ENCODE data around the gene CCDC92.

CCDC92 gene

GRCh38 chr12:124001343-124001742 lies 28.7 kb upstream of the CCDC92 start:
- DNase-seq, result no peak

- DNase-seq, result no peak
Measured at GRCh38 chr12:124000111-124000510, 27.5 kb upstream of the CCDC92 start.

GRCh38 chr12:123998991-123999359 lies 26.3 kb upstream of the CCDC92 start:
- no peak for DNase-seq

GRCh38 chr12:123998344-123998990 lies 25.8 kb upstream of the CCDC92 start:
- DNase-seq, result no peak

GRCh38 chr12:123997908-123998307 lies 25.3 kb upstream of the CCDC92 start:
- no peak for DNase-seq

- no peak for DNase-seq
Measured at GRCh38 chr12:123997033-123997822, 24.6 kb upstream of the CCDC92 start.

- no peak for DNase-seq
Measured at GRCh38 chr12:123996581-123996980, 23.9 kb upstream of the CCDC92 start.

DNA sequence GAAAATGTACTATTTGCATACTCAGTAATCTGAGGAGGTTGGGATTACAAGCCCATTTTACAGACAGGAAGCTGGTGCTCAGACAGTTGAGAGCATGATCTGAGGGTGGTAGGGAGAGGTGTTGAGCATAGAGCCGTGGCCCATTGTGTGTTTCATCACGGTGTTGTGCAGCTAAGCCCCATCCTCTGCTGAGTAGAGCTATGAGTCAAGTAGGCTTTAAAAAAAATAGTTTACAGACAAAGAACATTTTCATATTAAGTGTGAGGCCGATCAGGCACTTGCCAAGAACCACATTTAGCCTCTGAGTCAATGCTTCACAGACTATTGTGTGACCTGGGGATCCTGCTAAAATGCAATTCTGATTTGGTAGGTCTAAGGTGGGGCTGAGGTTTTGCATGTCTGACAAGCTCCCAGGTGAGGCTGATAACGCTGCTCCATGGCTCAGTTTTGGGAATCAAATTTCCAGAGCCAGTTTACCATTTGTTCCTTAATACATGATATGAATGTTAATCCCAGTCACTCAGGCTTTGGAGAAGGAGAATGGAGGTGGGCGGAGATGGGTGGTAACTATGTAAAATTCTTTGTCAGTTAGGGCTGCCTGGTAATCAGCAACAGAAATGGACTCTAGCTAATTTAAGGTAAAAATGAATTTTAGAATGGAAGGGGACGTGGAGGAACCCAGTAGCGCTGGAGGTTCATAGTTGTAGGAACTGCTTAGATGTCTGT lies 22.6 kb upstream of the CCDC92 start:
- no peak for DNase-seq

- no peak for DNase-seq
Measured at GRCh38 chr12:123992118-123992825, 19.6 kb upstream of the CCDC92 start.

- DNase-seq, result no peak
Measured at GRCh38 chr12:123991372-123991951, 18.8 kb upstream of the CCDC92 start.

GRCh38 chr12:123990511-123990910 lies 17.9 kb upstream of the CCDC92 start:
- no peak for DNase-seq

- DNase-seq, result no peak
Measured at GRCh38 chr12:123989753-123990152, 17.1 kb upstream of the CCDC92 start.

GRCh38 chr12:123989168-123989567 lies 16.5 kb upstream of the CCDC92 start:
- no peak for DNase-seq

- no peak for DNase-seq
Measured at GRCh38 chr12:123987022-123987421, 14.4 kb upstream of the CCDC92 start.

DNA sequence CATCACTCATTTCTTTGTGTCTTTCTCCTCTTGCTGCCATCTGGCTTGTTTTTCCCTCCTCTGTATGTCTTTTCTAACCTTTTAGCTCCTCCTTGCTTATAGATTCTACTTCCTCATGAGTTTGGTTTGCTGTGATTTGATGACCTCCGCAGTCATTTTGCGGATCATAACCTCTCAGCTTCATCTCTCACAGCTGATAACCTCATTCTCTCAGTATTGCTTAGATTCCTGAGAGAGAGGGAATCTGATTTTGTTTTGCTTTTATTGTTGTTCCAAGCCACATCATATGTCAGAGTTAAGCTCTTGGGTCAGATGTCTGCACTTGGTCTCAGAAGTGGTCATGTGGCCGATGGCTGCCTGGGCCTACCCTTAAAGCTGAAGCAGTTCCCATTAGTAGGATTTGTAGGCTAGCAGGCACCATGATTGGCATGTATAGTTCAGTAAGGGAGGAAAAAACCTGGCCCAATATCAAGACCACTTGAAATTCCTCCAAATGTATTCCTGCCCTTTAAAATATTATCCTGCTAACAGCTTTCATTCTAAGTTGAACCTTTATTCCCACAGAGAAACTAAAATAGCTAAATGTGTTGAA lies 13.8 kb upstream of the CCDC92 start:
- no peak for DNase-seq

- no peak for DNase-seq
Measured at GRCh38 chr12:123984903-123985302, 12.3 kb upstream of the CCDC92 start.

DNA sequence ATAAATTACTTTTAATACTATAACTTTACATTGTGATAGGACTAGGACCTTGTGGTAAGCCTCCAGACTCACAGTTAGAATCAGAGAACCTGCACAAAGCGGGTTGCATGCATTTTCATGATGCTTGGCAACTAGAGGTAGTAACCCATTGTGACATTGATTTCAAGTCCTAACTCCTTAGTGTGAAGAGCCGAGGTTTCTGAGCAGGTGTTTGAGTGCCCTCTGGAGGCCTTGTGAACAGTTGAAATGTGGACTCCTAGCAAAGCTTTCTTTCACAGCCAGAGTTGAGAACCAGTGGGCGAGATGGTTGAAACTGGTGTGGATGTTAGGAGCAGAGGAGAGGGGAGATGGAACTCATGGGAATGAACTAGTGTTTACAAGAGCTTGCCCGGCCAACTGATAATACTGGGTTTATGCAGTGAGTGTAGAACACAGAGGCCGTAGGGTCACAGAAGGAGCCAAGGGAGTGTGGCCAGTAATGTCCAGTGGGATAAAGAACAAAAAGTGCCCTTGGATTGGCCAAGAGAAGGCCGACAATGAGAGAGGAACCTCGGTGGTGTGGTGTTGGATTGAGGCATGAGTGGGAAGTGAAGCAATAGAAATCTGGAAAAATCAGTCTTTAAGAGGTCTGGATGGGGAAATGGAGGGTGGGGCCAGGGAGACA lies 11.3 kb upstream of the CCDC92 start:
- DNase-seq, result peak; percentile 55

DNA sequence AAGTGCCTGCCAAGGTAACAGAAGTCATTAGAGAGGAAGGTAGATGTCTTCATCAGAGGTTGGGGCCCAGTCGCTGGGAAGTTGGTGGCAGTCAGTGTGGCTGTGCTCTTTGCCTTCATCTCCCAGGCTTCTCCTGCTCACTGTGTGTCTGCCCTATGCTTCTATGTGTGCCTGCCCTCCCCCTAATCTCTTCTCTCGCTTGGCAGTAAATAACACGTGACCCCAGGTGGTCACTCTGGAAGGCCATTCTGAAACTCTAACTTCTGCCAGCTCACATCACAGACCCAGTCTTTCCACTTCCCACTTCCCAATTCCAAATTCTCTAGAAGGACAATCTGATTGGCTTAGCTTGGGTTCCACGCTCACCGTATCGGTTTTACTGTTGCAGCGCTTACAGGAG lies 9.6 kb upstream of the CCDC92 start:
- no peak for DNase-seq

DNA sequence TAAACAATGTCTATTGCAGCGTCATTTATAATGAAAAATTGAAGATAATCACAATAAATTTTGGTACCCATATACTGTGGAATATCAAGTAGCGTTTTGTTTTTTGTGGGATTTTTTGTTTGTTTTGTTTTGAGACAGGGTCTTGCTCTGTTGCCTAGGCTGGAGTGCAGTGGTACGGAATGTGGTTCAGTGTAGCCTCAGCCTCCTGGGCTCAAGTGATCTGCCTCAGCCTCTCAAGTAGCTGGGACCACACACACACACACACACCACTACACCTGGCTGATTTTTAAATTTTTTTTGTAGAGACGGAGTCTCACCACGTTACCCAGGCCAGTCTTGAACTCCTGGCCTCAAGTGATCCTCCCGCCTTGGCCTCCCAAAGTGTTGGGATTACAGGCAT lies 6.9 kb upstream of the CCDC92 start:
- no peak for DNase-seq

DNA sequence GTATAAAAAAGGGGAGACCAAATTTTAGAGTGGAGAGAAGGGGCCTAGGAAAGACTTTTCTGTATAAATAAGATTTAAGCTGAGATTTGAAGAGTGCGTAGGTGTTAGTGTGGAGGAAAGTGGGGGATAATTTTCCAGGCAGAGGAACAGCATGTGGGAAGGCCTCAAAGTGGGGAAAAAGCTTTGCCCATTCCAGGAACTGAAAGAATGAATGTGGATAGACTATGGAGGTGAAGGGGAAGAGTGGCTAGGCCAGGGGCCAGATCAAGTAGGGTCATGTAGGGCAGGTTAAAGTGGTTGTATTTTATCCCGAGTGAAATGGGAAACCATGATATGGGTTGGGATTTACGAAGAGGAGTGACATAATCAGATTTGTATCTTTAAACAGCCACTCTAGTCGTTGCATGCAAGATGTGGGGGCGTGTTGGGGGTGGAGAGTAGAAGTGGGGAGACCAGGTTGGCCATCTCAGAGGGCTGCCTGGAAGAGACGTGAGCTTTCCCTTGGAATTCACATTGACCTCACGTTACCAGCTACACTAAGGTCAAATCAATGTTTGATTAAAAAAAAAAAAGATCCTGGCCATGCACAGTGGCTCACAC lies 3.7 kb upstream of the CCDC92 start:
- DNase-seq, result no peak

GRCh38 chr12:123973552-123974341 lies 1.1 kb upstream of the CCDC92 start:
- peak; percentile 27 for DNase-seq

Data from RPMI8226 (cell line).